ENCODE data around the gene CATSPERD.
"Not testable (repeated sequence)": the region's sequence is repeated elsewhere in the genome, so short reads cannot be mapped to it uniquely, and the experiment has no call there.

CATSPERD gene

DNA sequence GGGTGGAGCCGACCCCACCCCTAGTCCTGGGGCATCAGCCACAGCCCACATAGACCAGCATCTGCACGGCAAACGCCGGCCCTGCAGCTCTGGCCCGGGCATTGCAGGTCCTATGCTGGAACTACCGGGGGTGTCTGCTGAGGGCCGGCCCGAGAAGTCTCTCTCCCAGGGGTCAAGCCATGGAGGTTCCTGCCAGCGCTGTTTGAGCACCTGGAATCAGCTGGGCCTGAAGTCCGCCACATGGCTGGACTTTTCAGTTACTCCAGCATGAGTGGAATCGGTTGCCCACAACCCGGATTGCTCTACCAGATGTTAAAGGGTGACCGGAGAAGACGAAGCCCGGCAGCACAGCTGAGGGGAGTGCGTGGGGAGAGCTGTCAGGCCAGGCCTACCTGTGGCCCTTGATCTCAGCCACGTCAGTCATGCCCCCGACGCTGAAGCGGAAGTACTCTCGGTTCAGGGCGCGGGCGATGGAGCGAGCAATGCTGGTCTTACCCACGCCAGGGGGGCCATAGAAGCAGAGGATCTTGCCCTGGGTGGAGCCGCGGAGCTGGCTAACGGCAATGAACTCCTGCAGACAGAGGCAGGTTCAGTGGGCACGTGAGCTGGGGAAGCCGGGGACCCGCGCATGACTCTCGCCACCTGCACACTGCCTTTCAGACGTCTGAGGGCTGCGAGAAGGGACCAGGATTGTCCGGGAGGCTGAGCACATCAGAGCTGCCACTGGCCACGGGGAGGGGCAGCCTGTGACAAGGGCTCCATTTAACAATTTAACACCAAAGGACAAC lies 21.6 kb upstream of the CATSPERD start:
- no peak for DNase-seq (ENCODE audit: low read depth, low spot score)

DNA sequence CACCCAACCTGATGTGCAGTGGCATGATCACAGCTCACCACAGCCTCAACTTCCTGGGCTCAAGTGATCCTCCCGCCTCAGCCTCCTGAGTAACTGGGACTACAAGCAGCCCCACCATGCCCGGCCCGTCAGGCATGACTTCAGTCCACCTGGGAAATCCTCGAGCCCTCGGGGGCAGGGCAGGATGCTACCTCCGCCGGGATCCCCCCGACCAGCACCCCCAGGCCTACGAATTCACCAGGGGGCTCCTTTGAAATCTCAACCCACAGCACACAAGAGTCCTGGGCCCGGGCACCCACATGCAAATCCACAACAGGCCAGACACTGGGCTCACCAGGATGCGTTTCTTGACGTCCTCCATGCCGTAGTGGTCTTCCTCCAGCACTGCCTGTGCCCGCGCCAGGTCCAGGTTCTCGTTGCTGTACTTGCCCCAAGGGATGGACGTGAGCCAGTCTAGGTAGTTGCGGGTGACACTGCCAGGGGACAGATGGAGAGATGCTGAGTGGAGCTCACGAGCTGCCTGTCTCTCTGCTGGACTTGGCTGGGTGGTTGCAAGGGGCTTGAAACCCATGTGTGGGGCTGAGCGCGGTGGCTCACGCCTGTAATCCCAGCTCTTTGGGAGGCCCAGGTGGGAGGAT lies 19.9 kb upstream of the CATSPERD start:
- DNase-seq (ENCODE audit: low read depth, low spot score), result no peak

DNA sequence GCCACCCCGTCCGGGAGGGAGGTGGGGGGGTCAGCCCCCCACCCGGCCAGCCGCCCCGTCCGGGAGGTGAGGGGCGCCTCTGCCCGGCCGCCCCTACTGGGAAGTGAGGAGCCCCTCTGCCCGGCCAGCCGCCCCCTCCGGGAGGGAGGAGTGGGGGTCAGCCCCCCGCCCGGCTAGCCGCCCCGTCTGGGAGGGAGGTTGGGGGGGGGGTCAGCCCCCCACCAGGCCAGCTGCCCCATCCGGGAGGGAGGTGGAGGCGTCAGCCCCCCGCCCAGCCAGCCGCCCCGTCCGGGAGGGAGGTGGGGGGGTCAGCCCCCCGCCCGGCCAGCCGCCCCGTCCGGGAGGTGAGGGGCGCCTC lies 18.4 kb upstream of the CATSPERD start:
- DNase-seq (ENCODE audit: low read depth, low spot score), result not testable (repeated sequence)

DNA sequence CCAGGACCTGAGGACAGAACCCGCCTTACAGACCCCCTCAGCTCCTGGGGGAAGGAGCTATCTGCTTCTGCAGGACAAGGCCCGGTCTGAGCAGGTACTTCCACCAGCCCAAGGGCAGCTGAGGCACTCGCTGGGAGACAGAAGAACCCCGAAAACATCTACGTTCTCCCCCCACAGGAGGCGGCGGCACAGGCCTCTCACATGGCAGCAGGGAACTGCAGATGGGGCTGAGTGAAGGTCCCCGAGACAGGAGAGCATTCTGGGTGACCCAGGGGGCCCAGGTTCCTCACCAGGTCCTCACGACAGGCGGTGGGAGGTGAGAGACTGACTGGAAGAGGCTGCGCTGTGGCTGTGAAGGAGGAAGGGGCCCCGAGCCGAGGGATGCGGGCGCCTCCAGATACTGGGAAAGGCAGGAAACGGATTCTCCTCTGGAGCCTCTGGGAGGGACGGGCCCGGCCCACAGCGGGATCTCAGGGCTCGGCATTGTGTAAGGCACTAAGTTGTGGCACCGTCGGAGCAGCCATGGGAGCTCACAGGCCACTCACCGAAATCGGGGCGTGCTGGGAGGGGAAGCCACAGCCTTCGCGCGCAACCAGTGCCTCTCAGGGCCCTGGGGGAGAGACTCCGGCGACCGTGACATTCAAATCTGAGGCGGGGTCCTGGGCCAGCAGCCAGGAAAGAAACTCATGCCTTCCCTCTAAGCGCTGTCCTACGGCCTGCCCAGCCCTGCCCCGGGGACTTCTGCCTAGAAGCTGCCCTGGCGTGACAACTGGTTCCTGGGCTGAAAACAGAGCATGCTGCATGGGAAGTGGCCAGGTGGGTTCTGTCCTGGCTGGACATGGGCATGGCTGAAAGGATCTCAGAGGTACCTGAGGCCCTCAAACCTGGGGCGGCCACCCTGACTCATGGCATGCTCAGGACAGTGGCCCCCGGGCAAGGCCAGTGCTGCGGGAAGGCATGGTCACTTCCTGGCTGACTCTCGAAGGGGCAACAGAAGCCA lies 16.3 kb upstream of the CATSPERD start:
- no peak for DNase-seq (ENCODE audit: low read depth, low spot score)

DNA sequence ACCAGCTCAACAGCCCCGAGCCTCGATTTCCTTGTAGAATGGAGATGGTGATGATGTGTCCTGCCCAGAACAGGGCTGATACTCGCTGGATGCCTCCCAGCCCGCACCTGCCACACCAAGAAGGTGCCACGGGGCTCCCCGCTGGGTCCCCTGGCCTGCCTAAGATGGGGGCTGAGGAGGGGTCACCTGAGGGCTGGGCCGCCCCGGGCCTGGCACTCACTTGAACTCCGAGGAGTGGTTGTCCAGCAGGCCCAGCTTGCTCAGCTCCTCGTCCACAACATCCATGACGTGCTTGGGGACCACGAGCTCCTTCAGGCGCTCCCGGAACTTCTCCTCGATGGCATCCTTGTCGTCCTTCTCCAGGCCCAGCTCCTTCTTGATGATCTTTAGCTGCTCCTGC lies 14.9 kb upstream of the CATSPERD start:
- DNase-seq (ENCODE audit: low read depth, low spot score), result no peak

DNA sequence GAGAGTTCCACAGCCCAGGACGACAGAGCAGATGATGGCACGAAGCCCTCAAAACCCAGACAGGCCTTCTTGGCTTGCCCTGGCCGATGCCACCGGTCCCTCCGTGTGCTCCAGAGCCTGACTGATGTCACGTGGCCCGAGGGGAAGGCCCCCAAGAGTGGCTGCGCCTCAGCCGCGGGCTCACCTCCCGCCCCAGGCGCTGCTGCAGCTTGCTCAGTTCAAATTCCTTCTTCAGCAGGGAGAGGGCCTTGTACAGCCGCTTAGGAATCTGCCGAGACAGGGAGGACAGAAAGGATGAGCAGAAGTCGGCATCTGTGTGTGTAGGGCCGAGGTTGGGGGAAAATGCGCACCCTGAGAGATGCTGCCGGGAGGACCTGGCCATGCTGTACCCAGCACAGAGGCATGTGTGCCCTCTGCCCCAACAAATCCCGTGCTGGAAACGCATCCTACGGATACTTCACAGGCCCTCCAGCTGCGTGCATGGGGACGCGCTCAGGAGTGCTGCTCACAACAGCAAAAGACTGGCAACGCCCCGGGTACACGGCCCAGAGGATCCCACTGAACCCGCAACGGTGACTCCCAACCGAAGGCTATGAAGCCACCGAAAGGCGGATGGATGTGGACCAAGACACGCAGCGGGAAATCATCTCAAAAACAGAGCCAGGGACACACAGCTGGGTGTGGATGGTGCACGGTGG lies 13.4 kb upstream of the CATSPERD start:
- DNase-seq (ENCODE audit: low read depth, low spot score), result no peak

DNA sequence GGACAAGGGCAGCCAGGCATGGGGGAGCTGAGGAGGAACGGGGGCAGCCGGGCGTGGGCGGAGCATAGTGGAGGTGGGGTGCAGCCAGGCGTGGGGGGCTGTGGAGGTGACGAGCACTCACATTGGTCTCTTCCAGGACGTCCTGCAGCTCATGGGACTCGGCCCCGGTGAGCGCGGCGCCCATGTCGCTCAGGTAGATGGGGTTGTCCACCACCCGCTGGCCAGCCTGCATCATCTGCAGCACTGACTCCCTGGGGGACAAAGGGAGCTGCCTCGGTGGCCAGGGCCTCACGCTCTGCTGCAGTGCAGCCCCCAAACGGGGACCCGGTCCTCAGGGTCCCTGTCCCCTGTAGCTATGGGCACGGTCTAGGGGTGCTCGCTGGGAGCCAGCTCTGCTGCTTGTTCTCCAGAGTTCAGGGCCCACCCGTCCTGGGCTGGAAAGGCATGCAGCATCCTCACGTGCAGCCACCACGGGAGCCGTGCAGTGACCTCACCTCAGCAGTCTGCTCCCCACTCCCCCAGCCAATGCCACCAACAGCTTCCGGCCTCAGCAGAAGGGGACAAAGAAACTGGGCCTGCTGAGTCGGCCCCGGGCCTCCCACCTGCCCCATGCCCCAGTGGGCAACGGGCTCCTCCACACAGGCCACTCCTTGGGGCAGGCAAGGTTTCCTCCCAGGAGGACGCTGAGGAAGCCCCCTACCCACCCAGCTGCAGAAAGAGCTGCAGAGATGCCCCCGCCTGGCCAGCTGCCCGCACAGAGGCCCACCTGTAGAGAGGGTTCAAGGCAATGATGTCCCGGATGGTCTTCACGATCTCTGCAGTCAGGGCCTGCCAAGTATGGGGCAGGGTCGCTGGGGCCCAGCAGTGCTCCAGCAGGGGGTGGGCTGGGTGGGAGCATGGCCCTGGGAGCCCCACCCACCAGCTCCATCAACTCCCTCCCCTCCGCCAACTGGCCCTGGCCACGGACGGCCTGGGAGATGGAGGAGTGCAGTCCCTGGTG lies 12.6 kb upstream of the CATSPERD start:
- DNase-seq (ENCODE audit: low read depth, low spot score), result no peak

DNA sequence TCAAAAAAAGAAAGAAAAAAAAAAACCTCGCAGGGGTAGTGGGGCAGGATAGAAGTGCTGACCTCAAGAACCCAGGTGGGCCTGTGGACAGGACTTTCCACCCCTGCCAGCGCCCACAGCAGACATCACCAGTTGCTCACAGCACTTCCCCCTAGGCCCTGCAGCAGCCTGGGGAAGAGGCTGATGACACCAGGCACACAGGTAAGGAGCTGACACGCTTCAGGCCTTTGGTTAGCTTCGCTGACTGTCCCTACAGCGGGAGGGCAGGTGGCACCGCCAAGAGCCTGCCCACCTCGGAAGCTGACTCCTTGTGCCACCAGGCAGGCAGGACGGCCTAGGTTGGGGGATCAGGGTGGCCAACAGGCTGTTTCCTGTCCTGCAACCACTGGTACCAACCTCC lies 9.4 kb upstream of the CATSPERD start:
- DNase-seq (ENCODE audit: low read depth, low spot score), result no peak

DNA sequence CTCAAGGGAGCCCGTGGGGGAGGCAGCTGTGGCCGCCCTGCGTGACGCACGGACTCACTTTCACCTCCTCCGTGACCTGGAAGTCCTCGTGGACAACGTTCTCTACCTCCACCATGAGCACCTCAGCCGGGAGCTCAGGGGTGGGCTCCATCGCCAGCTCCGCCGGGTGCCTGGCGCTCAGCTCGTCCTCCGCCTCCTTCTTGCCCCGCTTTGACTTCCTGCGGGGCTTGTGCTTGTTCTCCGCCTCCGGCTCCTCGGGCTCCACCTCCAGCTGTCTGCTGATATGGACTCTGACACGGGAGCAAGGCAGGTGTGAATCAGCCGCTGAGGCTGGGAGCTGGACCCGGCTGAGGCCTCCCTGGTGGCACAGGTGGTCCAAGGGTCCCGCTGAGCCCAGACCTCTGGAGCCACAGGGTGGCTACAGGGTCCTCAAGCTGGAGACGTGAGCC lies 8.7 kb upstream of the CATSPERD start:
- no peak for DNase-seq (ENCODE audit: low read depth, low spot score)

DNA sequence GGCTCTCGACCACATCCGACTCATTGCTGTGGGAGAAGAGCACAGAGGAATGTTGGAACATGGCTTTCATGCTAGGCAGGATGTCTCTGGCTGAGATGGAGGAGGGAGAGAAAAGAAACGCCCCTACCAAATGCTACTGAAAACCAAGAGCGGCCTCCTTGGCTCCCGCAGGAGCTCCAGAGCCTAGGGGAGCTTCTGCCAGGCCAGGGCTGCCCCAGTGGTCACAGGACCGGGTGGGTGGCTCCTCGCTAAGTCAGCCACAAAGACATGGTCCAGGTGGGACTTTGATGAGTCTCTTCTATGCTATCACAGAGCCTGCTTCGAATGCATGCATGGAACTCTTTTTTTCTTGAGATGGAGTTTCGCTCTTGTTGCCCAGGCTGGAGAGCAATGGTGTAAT lies 7.2 kb upstream of the CATSPERD start:
- no peak for DNase-seq (ENCODE audit: low read depth, low spot score)

DNA sequence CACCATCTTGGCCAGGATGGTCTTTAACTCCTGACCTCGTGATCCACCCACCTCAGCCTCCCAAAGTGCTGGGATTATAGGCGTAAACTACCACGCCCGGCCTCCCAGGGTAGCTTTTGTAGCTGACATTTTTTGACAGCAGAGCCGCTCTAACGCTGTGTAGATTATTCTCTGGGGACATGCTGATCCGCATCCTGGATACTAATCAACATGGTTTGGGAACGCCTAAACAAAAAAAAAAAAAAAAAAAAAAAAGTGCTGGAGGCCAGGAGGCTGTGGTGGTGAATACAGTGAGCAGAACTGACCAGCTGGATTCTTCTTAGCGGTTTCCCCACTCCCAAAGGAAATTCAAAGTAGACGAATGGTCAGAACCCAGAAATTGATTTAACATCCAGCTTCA lies 5.6 kb upstream of the CATSPERD start:
- DNase-seq (ENCODE audit: low read depth, low spot score), result no peak

DNA sequence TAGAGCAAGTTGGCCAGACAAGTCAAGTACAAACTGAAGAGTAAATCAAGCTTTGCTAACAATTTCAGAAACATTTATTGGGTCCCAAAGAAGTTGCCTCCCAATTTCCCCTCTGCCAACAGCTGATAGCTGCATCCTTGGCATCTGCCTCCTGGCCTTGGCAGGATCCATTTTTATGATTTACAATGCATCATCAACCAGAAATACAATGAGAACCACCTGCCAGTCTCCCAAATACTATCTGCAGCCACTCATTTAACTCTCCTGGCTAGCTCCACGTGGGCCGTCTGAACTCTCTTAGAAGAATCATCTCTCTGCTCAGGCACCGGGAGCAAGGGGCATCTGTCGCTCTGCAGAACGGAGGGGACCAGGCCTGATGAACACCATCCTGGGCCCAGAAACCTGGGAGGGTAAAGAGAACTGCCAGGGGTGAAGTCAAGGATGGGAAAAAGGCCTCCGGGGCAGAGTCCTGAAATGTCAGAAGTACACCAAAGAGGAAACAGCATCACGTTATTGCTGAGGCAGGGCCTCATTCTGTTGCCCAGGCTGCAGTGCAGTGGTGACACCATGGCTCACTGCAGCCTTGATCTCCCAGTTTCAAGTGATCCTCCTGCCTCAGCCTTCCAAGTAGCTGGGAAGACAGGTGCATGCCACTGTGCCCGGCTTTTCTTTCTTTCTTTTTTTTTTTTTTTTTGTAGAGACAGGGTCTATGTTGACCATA lies 3.1 kb upstream of the CATSPERD start:
- no peak for DNase-seq (ENCODE audit: low read depth, low spot score)

DNA sequence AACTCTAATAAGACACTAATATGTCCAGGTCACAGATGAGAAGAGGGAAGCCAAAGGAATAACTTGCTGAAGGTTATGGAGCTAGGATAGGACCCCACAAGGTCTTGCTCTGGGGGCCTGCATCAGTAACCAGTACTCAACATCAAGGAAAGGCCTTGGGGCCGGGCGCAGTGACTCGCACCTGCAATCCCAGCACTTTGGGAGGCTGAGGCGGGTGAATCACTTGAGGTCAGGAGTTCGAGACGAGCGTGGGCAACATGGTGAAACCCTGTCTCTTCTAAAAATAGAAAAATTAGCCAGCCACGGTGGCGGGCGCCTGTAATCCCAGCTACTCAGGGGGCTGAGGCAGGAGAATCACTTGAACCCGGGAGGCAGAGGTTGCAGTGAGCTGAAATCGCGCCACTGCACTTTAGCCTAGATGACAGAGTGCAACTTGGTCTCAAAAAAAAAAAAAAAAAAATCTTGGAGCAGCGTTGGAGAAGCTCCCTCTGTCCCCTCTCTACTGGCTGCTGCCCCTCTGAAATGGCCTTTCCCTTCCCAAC lies 2.3 kb upstream of the CATSPERD start:
- no peak for DNase-seq (ENCODE audit: low read depth, low spot score)

DNA sequence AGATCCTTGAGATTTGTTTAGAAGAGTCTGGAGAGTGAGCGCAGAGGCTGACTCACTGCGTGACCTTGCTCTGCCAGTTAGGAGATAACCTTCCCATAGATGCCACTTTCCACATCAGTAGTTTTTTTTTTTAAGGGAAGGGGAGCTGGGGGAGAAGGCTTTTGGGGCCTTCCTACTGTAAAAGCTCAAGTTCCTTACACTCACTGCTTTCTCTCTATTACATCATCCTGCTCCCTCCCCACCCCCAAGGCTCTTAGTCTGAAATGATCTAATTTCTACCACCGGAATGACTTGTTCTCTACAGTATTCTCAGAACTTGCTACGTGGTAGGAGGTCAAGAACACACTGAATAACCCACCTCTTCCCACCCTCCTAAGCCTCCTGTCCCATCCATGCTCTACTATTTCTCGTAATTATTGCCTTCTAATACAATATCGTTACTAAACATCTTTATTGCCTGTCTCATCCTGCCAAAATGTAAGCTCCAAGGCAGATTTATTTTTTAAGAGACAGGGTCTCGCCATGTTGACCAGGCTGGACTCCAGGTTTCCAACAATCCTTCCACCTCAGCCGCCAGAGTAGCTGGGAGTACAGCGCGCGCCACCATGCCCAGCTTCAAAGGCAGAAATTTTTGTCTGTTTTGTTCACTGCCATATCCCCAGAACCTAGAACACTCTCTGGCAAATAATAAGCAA lies 1.7 kb upstream of the CATSPERD start:
- DNase-seq (ENCODE audit: low read depth, low spot score), result peak; percentile 55

DNA sequence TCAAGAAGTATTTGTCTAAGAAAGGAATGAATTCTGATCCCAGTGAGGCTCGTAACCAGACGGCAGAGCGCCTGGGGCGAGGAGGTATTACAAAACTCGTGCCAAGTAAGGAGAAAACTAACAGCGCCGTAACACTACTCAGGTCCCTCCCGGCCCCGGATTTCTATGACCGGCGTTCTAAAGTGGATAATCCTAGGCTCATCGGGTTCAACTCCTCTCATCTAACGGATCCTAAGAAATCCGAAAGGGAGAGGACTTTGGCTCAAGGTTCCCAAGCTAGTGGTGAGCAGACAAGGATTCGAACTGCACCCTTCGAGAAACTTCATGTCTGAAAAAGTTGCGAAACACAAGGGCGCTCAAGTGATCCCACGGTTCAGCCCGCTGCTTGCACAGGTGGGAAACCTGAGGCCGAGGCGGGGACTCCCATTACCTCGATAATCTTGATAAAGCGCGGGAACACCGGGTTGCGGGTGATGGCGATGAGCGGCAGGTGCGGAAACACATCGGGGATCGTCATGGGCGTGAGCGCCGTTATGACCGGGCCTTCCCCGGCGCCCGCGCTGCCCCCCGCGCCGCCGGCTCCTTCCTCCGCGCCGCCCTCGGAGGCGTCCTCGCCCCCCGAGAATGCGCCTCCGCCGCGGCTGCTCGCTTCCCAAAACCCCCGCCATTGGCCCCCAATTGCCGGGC lies 1.0 kb upstream of the CATSPERD start:
- no peak for DNase-seq (ENCODE audit: low read depth, low spot score)

DNA sequence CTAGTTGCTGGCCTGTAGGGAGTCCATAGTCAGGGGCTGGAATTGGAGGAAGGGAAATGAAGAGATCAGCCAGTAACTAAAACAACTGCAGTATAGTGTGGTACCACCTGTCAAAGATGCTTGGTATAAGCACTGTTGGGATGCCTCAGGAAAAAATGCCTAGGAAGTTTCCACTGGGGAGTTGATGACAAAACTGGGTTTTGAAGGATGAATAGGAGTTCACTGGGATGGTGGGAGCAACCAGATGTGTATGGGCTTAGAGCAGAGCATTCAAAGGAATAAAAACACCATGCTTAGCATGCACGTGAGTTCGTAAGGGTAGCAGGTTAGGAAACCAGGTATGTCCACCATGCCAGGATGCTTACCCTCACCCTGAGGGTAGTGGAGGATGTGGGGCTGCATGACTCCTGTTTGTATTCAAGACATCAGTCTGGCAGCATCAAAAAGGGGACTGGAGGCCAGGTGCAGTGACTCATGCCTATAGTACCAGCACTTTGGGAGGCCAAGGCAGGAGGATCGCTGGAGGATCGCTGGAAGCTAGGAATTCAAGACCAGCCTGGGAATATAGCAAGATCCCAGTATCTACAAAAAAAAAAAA lies 7.1 kb downstream of the CATSPERD start:
- no peak for DNase-seq (ENCODE audit: low read depth, low spot score)

DNA sequence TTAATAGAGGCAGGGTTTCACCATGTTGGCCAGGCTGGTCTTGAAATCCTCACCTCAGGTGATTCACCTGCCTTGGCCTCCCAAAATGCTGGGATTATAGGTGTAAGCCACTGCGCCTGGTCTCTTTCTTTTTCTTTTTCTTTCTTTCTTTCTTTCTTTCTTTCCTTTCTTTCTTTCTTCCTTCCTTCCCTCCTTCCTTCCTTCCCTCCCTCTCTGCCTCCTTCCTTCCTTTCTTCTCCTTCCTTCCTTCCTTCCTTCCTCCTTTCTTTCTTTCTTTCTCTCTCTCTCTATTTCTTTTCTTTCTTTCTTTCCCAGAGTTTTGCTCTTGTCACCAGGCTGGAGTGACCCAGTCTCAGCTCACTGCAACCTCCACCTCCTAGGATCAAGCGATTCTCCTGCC lies 12.7 kb downstream of the CATSPERD start:
- not testable (repeated sequence) for DNase-seq (ENCODE audit: low read depth, low spot score)

DNA sequence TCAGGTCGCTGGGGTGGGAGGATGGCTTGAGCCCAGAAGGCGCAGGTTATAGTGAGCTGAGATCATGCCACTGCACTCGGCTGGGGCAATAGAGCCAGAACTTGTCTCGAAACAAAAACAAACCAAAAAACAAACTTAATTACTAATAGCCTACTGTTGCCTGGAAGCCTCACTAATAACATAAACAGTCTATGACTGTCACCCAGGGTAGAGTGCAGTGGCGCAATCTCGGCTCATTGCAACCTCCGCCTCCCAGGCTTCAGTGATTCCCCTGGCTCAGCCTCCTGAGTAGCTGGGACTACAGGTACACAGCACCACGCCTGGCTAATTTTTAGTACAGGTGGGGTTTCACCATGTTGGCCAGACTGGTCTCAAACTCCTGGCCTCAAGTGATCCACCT lies 18.0 kb downstream of the CATSPERD start:
- no peak for DNase-seq (ENCODE audit: low read depth, low spot score)
